ENCODE results near the gene ESPN.
"Not testable (repeated sequence)": the region's sequence is repeated elsewhere in the genome, so short reads cannot be mapped to it uniquely, and the experiment has no call there.

The ESPN gene

DNA sequence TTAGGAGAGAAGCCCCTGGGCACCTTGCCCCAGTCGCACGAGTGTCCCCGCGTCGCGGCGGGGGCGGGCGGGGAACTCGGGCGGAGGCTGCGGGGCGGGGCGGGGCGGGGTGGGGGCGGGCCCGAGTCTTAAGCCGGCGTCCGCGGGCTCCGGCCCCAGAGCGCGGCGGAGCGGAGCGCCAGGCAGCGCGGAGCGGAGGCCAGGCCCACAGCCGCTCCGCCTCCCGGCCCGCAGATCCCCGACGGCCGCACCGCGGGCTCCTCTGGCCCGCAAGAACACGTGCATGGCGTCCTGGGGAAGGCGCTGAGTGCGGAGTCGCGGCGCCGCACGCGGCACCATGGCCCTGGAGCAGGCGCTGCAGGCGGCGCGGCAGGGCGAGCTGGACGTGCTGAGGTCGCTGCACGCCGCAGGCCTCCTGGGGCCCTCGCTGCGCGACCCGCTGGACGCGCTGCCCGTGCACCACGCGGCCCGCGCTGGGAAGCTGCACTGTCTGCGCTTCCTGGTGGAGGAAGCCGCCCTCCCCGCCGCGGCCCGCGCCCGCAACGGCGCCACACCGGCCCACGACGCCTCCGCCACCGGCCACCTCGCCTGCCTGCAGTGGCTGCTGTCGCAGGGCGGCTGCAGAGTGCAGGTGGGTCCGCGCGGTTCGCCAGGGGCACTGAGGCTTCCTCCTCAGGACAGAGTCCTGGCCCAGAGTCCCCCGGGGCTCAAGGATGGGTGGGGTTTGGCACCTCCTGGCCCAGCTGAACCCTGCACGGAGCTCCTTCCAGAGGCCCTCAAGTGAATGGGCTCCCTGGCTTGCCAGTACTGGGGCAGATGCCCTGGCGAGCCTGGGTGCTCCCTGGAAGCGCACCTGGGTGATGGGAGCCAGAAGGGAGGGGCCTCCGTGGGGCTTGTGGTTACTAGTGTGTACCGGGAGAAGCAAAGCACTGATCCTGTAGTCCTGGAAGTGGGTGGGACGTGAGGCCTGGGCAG, at the start of gene ESPN:
ESPN (plus strand) TSS at position 158 of the 975 bp plus-strand sequence; CDS start at position 338, 180 bp downstream.
- no peak for TF ChIP-seq ZNF274 (IDR thresholded peaks at IDR 0.05; ENCODE audit: low read depth, low read length)
- no peak within 1 kb of the TSS for H3K4me3 ChIP-seq (ENCODE audit: low read length)

GRCh38 chr1:6378096-6378746, 46.4 kb upstream of the ESPN start:
- no peak for TF ChIP-seq ZNF274 (IDR thresholded peaks at IDR 0.05; ENCODE audit: low read depth, low read length)
- no peak overlapping the region for H3K4me3 ChIP-seq (ENCODE audit: low read length)

DNA sequence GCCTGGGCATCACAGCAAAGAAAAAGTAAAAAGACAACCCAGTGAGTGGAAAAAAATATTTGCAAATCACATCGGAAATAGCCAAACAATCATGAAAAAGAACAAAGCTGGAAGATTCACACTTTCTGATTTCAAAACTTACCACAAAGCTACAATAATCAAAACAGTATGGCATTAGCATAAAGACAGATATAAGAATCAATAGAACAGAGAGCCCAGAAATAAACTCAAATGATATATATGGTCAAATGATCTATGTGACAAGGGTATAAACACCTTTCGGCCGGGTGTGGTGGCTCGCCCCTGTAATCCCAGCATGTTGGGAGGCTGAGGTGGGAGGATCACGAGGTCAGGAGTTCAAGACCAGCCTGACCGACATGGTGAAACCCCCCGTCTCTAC, 44.5 kb upstream of the ESPN start:
- no peak for TF ChIP-seq ZNF274 (IDR thresholded peaks at IDR 0.05; ENCODE audit: low read depth, low read length)
- H3K4me3 ChIP-seq (ENCODE audit: low read length), result no peak overlapping the region

- TF ChIP-seq ZNF274 (IDR thresholded peaks at IDR 0.05; ENCODE audit: low read depth, low read length), result no peak
- no peak overlapping the region for H3K4me3 ChIP-seq (ENCODE audit: low read length)
Observed at GRCh38 chr1:6384135-6384534, 40.4 kb upstream of the ESPN start.

DNA sequence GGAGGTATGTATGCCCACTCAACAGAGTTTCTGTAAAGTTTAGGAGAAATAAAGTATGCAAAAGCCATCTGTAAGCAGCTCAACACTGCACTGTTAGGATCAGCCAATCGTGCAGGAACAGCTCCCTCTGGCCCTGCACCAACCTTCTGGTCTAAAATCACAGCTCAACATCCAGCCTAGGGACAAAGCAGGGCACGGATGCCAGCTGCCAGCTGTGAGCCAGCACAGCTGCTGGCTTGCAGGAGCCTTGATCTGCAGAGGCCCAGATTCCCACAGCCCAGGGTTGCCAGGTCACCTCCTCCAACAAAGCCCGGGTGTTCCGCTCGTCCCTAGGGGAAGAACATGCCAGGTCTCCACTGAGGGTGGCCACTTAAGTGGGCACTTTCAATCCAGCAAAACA, 39.6 kb upstream of the ESPN start:
- no peak for TF ChIP-seq ZNF274 (IDR thresholded peaks at IDR 0.05; ENCODE audit: low read depth, low read length)
- H3K4me3 ChIP-seq (ENCODE audit: low read length), result no peak overlapping the region

DNA sequence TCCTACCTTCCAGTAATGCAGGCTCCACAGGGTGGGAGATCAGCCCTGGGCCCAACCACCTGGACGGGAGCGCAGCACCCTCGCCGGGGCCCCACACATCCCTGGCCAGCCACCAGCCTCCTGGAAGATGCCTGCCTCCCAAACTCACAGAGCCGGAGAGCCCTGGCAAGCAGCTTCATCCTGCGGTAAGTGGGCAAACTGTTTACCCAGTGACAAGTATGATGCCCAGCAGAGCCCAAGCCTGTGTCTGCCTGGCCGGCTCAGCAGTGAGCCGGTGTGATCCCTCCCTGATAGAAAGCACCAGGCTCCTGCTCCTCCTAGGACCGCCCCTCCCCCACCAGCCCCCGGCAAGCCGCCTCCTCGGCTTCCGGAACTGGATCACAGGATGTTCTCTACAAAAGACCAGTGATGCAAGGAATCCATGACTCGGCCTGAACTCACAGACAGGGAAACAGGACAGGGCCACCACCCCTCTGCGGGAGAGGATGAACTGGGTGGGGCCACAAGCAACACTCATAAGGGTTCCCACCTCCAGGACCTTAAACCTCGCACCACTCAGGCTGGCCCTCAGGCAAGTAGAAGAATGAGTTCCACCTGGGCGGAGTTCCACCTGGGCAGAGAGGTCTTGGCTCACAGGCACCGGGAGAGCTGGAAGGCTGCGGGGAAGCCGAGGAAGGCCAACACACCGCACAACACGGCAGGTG, 38.9 kb upstream of the ESPN start:
- H3K4me3 ChIP-seq (ENCODE audit: low read length), result no peak overlapping the region
- TF ChIP-seq ZNF274 (IDR thresholded peaks at IDR 0.05; ENCODE audit: low read depth, low read length), result no peak

GRCh38 chr1:6386371-6386949, 38.1 kb upstream of the ESPN start:
- H3K4me3 ChIP-seq (ENCODE audit: low read length), result no peak overlapping the region
- TF ChIP-seq ZNF274 (IDR thresholded peaks at IDR 0.05; ENCODE audit: low read depth, low read length), result no peak

- TF ChIP-seq ZNF274 (IDR thresholded peaks at IDR 0.05; ENCODE audit: low read depth, low read length), result no peak
Observed at GRCh38 chr1:6389971-6390370, 34.6 kb upstream of the ESPN start.

DNA sequence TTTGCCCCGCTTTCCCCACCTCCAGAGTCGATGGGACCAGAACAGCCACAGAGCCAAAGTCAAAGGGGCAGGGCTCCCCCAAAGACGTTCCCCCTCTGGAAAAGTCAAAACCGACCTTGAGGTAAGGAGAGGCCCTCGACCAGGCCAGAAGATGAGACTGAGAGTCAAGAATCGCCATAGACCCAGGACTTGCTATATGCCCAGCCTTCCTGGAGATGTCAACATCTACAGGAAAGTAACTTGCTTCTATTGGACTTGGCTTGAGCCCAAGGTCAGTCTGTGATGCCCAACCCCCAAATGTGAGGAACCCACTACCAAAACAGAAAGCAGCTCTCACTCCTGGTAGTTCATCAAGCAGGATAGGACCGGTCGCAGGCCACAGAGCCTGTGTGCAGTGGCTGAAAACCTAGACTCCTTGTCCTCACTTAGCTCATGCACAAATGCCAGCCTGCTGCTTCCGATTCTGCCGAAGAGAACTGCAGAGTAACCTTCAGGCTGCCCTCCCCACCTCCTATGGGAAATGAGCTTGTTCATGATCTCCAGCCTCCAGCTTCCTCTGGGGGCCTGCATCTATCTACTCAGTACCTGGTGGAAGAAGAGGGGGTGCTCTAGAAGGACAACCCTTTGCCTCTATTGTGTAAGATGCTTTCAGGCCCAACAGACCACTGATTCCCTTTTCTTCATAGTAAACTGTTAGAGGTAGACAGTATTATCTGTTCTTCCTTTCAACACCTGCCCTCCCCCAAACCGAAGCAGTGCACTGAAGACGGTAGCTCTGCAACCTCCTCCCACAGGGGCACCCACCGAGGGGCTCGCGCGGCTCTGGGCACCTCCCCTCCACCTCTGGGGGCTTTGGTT, 32.4 kb upstream of the ESPN start:
- peak overlapping the region; percentile 70 for H3K4me3 ChIP-seq (ENCODE audit: low read length)
- no peak for TF ChIP-seq ZNF274 (IDR thresholded peaks at IDR 0.05; ENCODE audit: low read depth, low read length)

More at GRCh38 chr1:6389971-6390370, 34.6 kb upstream of the ESPN start:
- H3K4me3 ChIP-seq (ENCODE audit: low read length), result no peak overlapping the region

GRCh38 chr1:6392809-6393399, 31.7 kb upstream of the ESPN start:
- TF ChIP-seq ZNF274 (IDR thresholded peaks at IDR 0.05; ENCODE audit: low read depth, low read length), result no peak
- peak overlapping the region; percentile 70 for H3K4me3 ChIP-seq (ENCODE audit: low read length)

DNA sequence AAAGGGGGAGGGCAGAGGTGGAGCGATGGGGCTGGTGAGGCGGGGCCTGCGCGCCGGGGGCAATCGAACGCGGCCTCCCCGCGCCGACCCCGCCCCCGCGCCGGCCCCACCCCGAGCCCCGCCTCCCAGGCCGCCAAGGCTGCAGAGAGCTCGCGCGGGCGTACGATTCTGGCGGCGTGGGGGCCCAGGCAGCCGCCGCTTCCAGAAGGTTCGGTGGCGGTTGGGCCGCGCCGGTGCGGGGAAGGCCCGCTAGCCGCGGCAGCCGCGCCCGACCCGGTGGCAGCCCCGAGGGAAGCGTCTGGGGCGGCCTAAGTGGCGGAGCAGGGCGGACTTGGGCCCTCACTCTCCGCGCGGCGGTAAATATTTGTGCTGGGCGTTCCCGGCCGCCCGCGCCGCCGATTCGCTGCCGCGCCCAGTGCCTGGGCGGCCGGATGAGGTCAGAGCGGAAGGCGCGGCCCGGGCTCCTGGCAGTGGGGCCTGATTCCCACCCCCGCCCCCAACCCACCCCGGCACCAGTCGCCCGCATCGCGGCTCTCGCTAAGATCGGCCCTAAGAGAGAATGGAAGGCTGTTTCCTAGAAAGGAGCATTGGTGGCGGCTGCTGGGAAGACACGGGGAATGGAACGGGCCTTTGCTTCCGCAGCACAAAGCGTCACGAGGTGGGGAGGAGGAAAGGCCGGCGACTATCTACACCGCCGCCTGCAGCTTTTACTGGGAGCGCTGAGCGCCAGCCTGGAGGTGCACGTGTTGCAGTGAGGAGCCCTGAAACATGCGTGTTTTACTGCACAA, 31.0 kb upstream of the ESPN start, which contains the start of gene ACOT7:
ACOT7 (minus strand) TSS at position 368 of the 788 bp plus-strand sequence. CDS start 368 bp downstream, outside the sequence.
- H3K4me3 ChIP-seq (ENCODE audit: low read length), result peak within 1 kb of the TSS; percentile 70
- TF ChIP-seq ZNF274 (IDR thresholded peaks at IDR 0.05; ENCODE audit: low read depth, low read length), result no peak

- not testable (repeated sequence) for H3K4me3 ChIP-seq (ENCODE audit: low read length)
Observed at GRCh38 chr1:6395130-6395529, 29.4 kb upstream of the ESPN start.

DNA sequence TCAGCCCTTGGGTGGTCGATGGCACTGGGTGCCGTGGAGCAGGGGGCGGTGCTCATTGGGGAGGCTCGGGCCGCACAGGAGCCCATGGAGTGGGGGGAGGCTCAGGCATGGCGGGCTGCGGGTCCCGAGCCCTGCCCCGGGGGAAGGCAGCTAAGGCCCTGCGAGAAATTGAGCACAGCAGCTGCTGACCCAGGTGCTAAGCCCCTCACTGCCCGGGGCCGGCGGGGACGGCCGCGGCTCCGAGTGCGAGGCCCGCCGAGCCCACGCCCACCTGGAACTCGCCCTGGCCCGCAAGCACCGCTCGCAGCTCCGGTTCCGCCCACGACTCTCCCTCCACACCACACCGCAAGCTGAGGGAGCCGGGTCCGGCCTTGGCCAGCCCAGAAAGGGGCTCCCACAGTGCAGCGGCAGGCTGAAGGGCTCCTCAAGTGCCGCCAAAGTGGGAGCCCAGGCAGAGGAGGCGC, 28.8 kb upstream of the ESPN start:
- H3K4me3 ChIP-seq (ENCODE audit: low read length), result not testable (repeated sequence)

All from GM08714 (cell line).